Mesothelial cell of epicardium (in vitro differentiated cells): Measurements from ENCODE around the gene MYOF. TPM values are rescaled to one million over a fixed set of nuclear protein-coding genes. Genes with fewer than 3 reads are reported as not detected.
A peak's percentile ranks its signal among the peaks of the same experiment; 100 is the strongest.

ENCODE experiments used
- DNase-seq, 2 experiments: peaks; one replicate each; pipeline ENCODE4 v3.0.0; 2021; ENCODE audit warnings: low spot score in 2 of 2; ENCODE audit not compliant: unreplicated experiment in 2 of 2
- H3K27ac Mint-ChIP-seq: 2 replicates; pipeline ENCODE4 v1.8.0; 2021; ENCODE audit warnings: mixed read lengths
- H3K27me3 Mint-ChIP-seq: 2 replicates; pipeline ENCODE4 v1.8.0; 2021; ENCODE audit warnings: low read depth, mixed read lengths
- H3K36me3 Mint-ChIP-seq: 2 replicates; pipeline ENCODE4 v1.8.0; 2021; ENCODE audit warnings: mixed read lengths
- H3K4me1 Mint-ChIP-seq: 2 replicates; pipeline ENCODE4 v1.8.0; 2021; ENCODE audit warnings: mixed read lengths
- H3K4me3 Mint-ChIP-seq: 2 replicates; pipeline ENCODE4 v1.8.0; 2021; ENCODE audit warnings: mild to moderate bottlenecking, moderate library complexity, mixed read lengths
- H3K9me3 Mint-ChIP-seq: 2 replicates; pipeline ENCODE4 v1.8.0; 2021; ENCODE audit warnings: mixed read lengths
- CTCF ChIP-seq: fragments of 200-600 bp; sonication (generic); IDR thresholded peaks from one replicate; pipeline ENCODE4 v1.5.0; 2021; ENCODE audit warnings: antibody characterized with exemption; ENCODE audit not compliant: unreplicated experiment
- total RNA-seq: library from RNA; stranded (reverse); gene quantifications from 3 replicates; pipeline ENCODE4 v1.2.1, GENCODE V29; 2021

Gene MYOF
- total RNA-seq, 1 donor from 2014 or later, result 56.0 TPM

GRCh38 chr10:93475871-93476270 is 6.3 kb downstream of the MYOF start:
- Mint-ChIP-seq H3K4me3 (no peak overlapping the region), H3K9me3 (no peaks in the 10 kb centered on the region), H3K36me3 (no peaks in the 10 kb centered on the region), H3K27ac (peak overlapping the region; percentile 73), H3K4me1 (peaks cover 39% of the 10 kb centered on the region), H3K27me3 (no peaks in the 10 kb centered on the region)
- TF ChIP-seq CTCF, result no peak
- DNase-seq, result no peak

GRCh38 chr10:93475227-93475626 is 6.9 kb downstream of the MYOF start:
- H3K27ac Mint-ChIP-seq, result peak overlapping the region; percentile 36
- H3K27me3 Mint-ChIP-seq, result no peaks in the 10 kb centered on the region
- H3K4me1 Mint-ChIP-seq, result peaks cover 39% of the 10 kb centered on the region
- H3K9me3 Mint-ChIP-seq, result no peaks in the 10 kb centered on the region
- DNase-seq, result no peak
- H3K36me3 Mint-ChIP-seq, result no peaks in the 10 kb centered on the region
- TF ChIP-seq CTCF, result no peak
- H3K4me3 Mint-ChIP-seq, result no peak overlapping the region

GRCh38 chr10:93473804-93474472 is 8.2 kb downstream of the MYOF start:
- Mint-ChIP-seq H3K4me3 (no peak overlapping the region), H3K27ac (peak overlapping the region; percentile 64), H3K9me3 (no peaks in the 10 kb centered on the region), H3K4me1 (peaks cover 30% of the 10 kb centered on the region), H3K27me3 (no peaks in the 10 kb centered on the region), H3K36me3 (no peaks in the 10 kb centered on the region)
- DNase-seq, result no peak
- no peak for TF ChIP-seq CTCF

GRCh38 chr10:93473161-93473560 is 9.0 kb downstream of the MYOF start:
- no peaks in the 10 kb centered on the region for H3K9me3 Mint-ChIP-seq
- H3K4me3 Mint-ChIP-seq, result no peak overlapping the region
- peaks cover 36% of the 10 kb centered on the region for H3K4me1 Mint-ChIP-seq
- DNase-seq, result no peak
- no peak overlapping the region for H3K27ac Mint-ChIP-seq
- no peak for TF ChIP-seq CTCF
- no peaks in the 10 kb centered on the region for H3K36me3 Mint-ChIP-seq
- no peaks in the 10 kb centered on the region for H3K27me3 Mint-ChIP-seq

- H3K4me3 Mint-ChIP-seq, result no peak overlapping the region
- H3K9me3 Mint-ChIP-seq, result peaks cover 3% of the 10 kb centered on the region
- H3K27ac Mint-ChIP-seq, result peak overlapping the region; percentile 82
- H3K4me1 Mint-ChIP-seq, result peaks cover 35% of the 10 kb centered on the region
- peaks cover 2% of the 10 kb centered on the region for H3K36me3 Mint-ChIP-seq
- TF ChIP-seq CTCF, result no peak
- H3K27me3 Mint-ChIP-seq, result no peaks in the 10 kb centered on the region
- no peak for DNase-seq
These were observed 11.0 kb downstream of the MYOF start for GRCh38 chr10:93471110-93471651.
